PFSK-1 (cell line): Measurements from ENCODE around the gene OTUB2.

Experiments
- FOXP2 ChIP-seq: optimal IDR thresholded peaks from 2 replicates; pipeline ENCODE3; 2011; ENCODE audit warnings: borderline replicate concordance, control low read depth, inconsistent platforms; ENCODE audit not compliant: insufficient read depth; ENCODE audit errors: extremely low read length, extremely low read depth
- POLR2AphosphoS5 ChIP-seq: IDR thresholded peaks from 2 replicates; pipeline ENCODE4 v1.6.1; 2012; ENCODE audit warnings: low read depth, mild to moderate bottlenecking, control low read depth, low read length, moderate library complexity
- REST ChIP-seq, 2 experiments: IDR thresholded peaks; 2 replicates each; pipeline versions ENCODE4 v1.6.1 to v1.8.0; 2011 to 2012; ENCODE audit warnings: low read depth in 2 of 2, low read length in 2 of 2, control low read depth in 1 of 2, inconsistent platforms in 1 of 2, mild to moderate bottlenecking in 1 of 2, moderate library complexity in 1 of 2; ENCODE audit not compliant: insufficient read depth in 1 of 2
- SIN3A ChIP-seq: IDR thresholded peaks from 2 replicates; pipeline ENCODE4 v1.6.1; 2012; ENCODE audit warnings: mild to moderate bottlenecking, low read length, moderate library complexity, borderline replicate concordance; ENCODE audit not compliant: insufficient read depth
- TAF1 ChIP-seq: IDR thresholded peaks from 2 replicates; pipeline ENCODE4 v1.6.1; 2012; ENCODE audit warnings: low read length, control low read depth, borderline replicate concordance; ENCODE audit not compliant: insufficient read depth

Gene OTUB2

DNA sequence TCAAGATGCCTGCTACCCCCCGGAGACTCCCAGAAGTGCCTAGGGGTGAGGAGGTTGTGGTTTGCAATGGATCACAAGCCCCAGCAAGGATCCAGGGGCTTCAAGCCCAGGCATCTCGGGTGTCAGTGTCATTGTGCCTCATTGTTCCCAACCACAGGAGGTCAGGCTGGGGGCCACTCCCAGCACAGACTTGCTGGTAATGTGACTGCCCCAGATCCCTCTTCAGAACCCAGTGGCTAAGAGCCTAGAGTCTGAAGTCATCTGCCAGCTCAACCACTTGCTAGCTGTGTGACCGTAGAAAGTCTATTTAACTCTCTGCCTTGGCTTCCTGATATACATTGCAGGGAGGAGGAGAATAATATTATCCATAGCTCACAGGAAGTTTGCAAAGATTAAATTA, 42.1 kb upstream of the OTUB2 start:
- TF ChIP-seq SIN3A (no peak), POLR2AphosphoS5 (no peak), TAF1 (no peak), FOXP2 (no peak), REST (IDR thresholded peaks at IDR 0.05; ENCODE audit: insufficient read depth in 1 of 2, low read depth in 2 of 2, low read length in 2 of 2) (no peak)

DNA sequence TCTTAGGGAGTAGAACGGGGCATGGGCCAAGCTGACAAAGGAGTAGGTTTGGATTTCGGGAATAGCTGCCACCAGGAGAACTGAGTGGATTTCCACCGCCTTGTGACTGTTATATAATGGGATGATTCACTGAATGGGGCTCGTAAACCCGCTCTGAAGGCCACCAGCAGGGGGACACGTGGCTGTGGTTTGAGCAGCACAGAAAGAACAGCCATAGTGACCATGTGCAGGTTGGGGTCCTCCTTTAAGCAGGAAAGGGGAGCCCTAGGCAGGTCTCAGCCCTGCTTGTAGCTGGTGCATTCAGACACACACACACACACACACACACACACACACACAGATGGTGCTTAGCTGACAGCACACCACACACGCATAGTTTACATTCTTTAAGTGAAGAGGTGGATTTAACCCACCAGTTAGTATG, 41.1 kb upstream of the OTUB2 start:
- TF ChIP-seq TAF1 (no peak), SIN3A (no peak), POLR2AphosphoS5 (no peak), FOXP2 (no peak)

DNA sequence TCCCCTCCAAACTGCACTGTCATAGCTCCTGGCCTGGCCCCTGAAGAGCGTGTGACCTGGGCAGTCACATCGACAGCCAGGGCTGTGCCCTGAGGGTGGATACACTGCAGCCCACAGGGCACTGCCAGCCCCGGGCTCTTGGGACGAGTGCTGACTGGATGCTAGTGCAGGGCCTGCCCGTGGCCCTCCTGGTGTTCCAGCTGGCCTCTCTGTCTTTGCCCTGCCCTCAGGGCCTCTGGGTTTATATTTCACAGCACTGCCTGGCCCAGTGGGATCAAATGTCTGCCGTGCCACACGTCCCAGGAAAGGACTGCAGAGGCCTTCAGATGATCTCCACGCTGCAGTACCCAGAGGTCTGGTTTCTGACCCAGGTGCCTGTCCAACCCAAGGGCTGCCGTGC, 39.2 kb upstream of the OTUB2 start:
- no peak for TF ChIP-seq FOXP2
- TF ChIP-seq SIN3A: no peak
- no peak for TF ChIP-seq REST (IDR thresholded peaks at IDR 0.05; ENCODE audit: insufficient read depth in 1 of 2, low read depth in 2 of 2, low read length in 2 of 2)
- no peak for TF ChIP-seq POLR2AphosphoS5
- no peak for TF ChIP-seq TAF1

DNA sequence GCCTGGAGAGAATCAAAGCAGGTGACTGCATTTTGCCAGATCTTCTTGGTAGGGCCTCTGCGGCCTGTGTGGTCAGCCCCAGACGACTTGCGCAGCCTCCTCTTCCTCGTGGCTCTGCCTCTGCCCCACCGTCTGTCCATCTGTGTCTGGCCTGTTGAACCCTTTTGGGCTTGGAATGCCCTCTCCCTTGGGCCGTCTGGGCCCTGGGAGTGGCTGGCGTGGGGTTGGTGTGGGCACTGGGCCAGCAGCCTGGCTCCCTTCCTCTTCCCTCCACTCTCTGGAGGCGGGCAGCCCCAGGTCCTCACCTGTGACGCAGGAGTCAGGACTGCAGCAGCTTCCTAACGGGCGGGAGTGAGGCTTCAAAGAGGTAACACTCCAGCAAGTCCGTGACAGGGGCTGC, 38.8 kb upstream of the OTUB2 start:
- no peak for TF ChIP-seq TAF1
- TF ChIP-seq SIN3A: no peak
- TF ChIP-seq REST (IDR thresholded peaks at IDR 0.05; ENCODE audit: insufficient read depth in 1 of 2, low read depth in 2 of 2, low read length in 2 of 2): no peak
- no peak for TF ChIP-seq POLR2AphosphoS5
- no peak for TF ChIP-seq FOXP2

DNA sequence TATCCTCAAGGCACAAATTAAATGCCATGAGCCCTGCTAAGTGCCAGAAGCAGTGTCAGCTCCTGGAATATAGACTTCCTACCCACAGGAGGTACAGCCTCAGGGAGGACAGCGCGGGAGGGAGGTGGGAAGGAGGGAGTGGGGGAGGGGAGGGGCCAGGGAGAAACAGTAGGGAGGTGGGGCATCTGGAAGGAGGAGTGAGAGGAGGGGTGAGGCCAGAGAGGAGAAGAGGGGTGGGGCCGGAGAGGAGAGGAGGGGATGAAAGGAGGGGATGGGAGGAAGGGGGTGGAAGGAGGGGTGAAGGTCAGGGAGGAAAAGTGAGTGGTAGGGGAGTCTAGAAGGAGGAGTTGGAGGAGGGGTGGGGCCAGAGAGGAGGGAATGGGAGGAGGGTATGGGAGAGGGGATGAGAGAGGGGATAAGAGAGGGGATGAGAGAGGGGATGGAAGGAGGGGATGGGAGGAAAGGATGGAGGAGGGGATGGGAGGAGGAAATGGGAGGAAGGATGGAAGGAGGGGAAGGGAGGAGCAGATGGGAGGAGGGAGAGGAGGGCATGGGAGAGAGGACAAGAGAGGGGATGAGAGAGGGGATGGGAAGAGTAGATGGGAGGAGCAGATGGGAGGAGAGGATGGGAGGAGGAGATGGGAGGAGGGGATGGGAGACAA, 38.2 kb upstream of the OTUB2 start:
- TF ChIP-seq FOXP2 (no peak), POLR2AphosphoS5 (no peak), REST (IDR thresholded peaks at IDR 0.05; ENCODE audit: insufficient read depth in 1 of 2, low read depth in 2 of 2, low read length in 2 of 2) (no peak), TAF1 (no peak), SIN3A (no peak)
